Measurements from ENCODE around the gene PAXIP1.
"Not testable (repeated sequence)": the region's sequence is repeated elsewhere in the genome, so short reads cannot be mapped to it uniquely, and the experiment has no call there.

PAXIP1 gene

DNA sequence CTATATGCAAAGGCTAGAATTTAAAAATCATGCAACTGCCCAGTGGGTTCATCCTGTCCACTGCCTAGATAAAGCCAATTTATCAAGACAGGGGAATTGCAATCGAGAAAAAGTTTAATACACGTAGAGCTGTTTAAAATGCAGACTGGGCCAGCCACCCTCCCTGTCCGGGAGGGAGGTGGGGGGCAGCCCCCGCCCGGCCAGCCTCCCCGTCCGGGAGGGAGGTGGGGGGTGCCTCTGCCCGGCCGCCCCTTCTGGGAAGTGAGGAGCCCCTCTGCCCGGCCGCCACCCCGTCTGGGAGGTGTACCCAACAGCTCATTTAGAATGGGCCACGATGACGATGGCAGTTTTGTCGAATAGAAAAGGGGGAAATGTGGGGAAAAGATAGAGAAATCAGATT is 31.6 kb upstream of the PAXIP1 start:
- not testable (repeated sequence) for DNase-seq; H4K8ac ChIP-seq (ENCODE audit: low read depth, low read length); H3K27ac ChIP-seq (ENCODE audit: low read depth, low read length); H3K79me2 ChIP-seq (ENCODE audit: control insufficient read depth, insufficient read depth, low read length); H2BK120ac ChIP-seq (ENCODE audit: low read depth, low read length); H3K36me3 ChIP-seq (ENCODE audit: control insufficient read depth, insufficient read depth, low read length); H4K5ac ChIP-seq (ENCODE audit: low read length); H3K56ac ChIP-seq (ENCODE audit: low read length); H3K4me3 ChIP-seq (ENCODE audit: low read length); H3K4me1 ChIP-seq (ENCODE audit: control insufficient read depth, low read depth, low read length); H3K4ac ChIP-seq (ENCODE audit: low read depth, low read length); H3K4me2 ChIP-seq (ENCODE audit: low read length); H3K79me1 ChIP-seq (ENCODE audit: low read length); H2BK15ac ChIP-seq (replicated peaks; ENCODE audit: low read depth); H2AK5ac ChIP-seq (ENCODE audit: low read length); H3K27me3 ChIP-seq (ENCODE audit: insufficient read depth, low read length, poor library complexity); H3K9ac ChIP-seq (ENCODE audit: low read length); H3K23ac ChIP-seq (ENCODE audit: low read length); H2BK5ac ChIP-seq (ENCODE audit: low read length); H3K18ac ChIP-seq (ENCODE audit: low read length)
- no CpG with 5 or more reads among the region's 15 CpGs for WGBS (ENCODE audit: extremely low coverage, insufficient coverage, low lambda C conversion rate)

DNA sequence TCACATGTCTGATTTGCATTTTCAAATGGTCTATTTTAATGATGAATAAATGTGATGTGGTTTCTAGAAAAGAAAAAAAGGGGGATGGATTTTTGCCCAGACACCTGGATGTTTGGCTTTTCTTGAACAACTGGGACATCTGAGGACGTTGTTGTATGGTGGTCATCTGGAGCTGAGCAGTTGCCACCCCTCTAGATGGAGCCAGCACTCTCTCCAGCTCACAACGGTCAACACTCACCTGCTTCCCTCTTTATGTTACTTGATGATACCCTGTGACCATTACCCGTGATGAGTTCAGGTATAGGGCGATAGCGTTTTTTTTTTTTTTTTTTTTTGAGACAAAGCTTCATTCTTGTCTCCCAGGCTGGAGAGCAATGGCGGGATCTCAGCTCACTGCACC is 30.1 kb upstream of the PAXIP1 start:
- no peak overlapping the region for H3K4ac ChIP-seq (ENCODE audit: low read depth, low read length)
- no peak overlapping the region for H3K18ac ChIP-seq (ENCODE audit: low read length)
- H2BK5ac ChIP-seq (ENCODE audit: low read length): no peak overlapping the region
- no peaks in the 10 kb centered on the region for H3K79me1 ChIP-seq (ENCODE audit: low read length)
- no peak overlapping the region for H2BK120ac ChIP-seq (ENCODE audit: low read depth, low read length)
- no peaks in the 10 kb centered on the region for H3K79me2 ChIP-seq (ENCODE audit: control insufficient read depth, insufficient read depth, low read length)
- no peak overlapping the region for H3K4me3 ChIP-seq (ENCODE audit: low read length)
- H3K36me3 ChIP-seq (ENCODE audit: control insufficient read depth, insufficient read depth, low read length): no peaks in the 10 kb centered on the region
- H3K9ac ChIP-seq (ENCODE audit: low read length): no peak overlapping the region
- no peak overlapping the region for H3K4me2 ChIP-seq (ENCODE audit: low read length)
- H2BK15ac ChIP-seq (replicated peaks; ENCODE audit: low read depth): no peak overlapping the region
- DNase-seq: no peak
- H3K23ac ChIP-seq (ENCODE audit: low read length): no peak overlapping the region
- H3K27ac ChIP-seq (ENCODE audit: low read depth, low read length): no peak overlapping the region
- no CpG with 5 or more reads among the region's 6 CpGs for WGBS (ENCODE audit: extremely low coverage, insufficient coverage, low lambda C conversion rate)
- no peak overlapping the region for H4K8ac ChIP-seq (ENCODE audit: low read depth, low read length)
- H3K56ac ChIP-seq (ENCODE audit: low read length): no peak overlapping the region
- no peak overlapping the region for H4K5ac ChIP-seq (ENCODE audit: low read length)
- H3K4me1 ChIP-seq (ENCODE audit: control insufficient read depth, low read depth, low read length): no peaks in the 10 kb centered on the region
- H2AK5ac ChIP-seq (ENCODE audit: low read length): no peak overlapping the region
- no peaks in the 10 kb centered on the region for H3K27me3 ChIP-seq (ENCODE audit: insufficient read depth, low read length, poor library complexity)

DNA sequence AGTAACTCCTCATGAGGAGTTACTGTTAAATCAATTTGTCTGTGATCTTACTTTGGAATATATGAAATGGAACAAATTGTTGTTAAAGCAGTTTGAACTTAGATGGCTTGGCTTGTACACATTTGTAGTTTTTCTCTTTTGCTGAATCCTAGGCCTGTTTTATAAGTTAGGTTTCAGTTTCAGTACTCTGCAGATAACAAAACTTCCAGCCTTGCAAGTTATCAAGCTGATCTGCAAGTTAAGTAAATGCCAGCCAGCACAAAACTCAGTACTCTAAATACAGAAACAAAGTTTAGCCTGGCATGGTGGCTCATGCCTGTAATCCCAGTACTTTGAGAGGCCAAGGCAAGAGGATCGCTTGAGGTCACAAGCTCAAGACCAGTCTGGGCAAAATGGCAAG is 25.0 kb upstream of the PAXIP1 start:
- Histone ChIP-seq H2BK5ac (ENCODE audit: low read length) (no peak overlapping the region), H3K9ac (ENCODE audit: low read length) (no peak overlapping the region), H3K23ac (ENCODE audit: low read length) (no peak overlapping the region), H3K4ac (ENCODE audit: low read depth, low read length) (no peak overlapping the region), H2BK15ac (replicated peaks; ENCODE audit: low read depth) (no peak overlapping the region), H2BK120ac (ENCODE audit: low read depth, low read length) (no peak overlapping the region), H3K79me2 (ENCODE audit: control insufficient read depth, insufficient read depth, low read length) (no peaks in the 10 kb centered on the region), H3K36me3 (ENCODE audit: control insufficient read depth, insufficient read depth, low read length) (no peaks in the 10 kb centered on the region), H4K5ac (ENCODE audit: low read length) (no peak overlapping the region), H3K4me3 (ENCODE audit: low read length) (no peak overlapping the region), H3K18ac (ENCODE audit: low read length) (no peak overlapping the region), H3K4me2 (ENCODE audit: low read length) (no peak overlapping the region), H3K27ac (ENCODE audit: low read depth, low read length) (no peak overlapping the region), H3K27me3 (ENCODE audit: insufficient read depth, low read length, poor library complexity) (no peaks in the 10 kb centered on the region), H3K56ac (ENCODE audit: low read length) (no peak overlapping the region), H3K4me1 (ENCODE audit: control insufficient read depth, low read depth, low read length) (no peaks in the 10 kb centered on the region), H3K79me1 (ENCODE audit: low read length) (no peaks in the 10 kb centered on the region), H2AK5ac (ENCODE audit: low read length) (no peak overlapping the region), H4K8ac (ENCODE audit: low read depth, low read length) (no peak overlapping the region)
- WGBS (ENCODE audit: extremely low coverage, insufficient coverage, low lambda C conversion rate): no CpG with 5 or more reads among the region's 1 CpG
- DNase-seq: no peak

DNA sequence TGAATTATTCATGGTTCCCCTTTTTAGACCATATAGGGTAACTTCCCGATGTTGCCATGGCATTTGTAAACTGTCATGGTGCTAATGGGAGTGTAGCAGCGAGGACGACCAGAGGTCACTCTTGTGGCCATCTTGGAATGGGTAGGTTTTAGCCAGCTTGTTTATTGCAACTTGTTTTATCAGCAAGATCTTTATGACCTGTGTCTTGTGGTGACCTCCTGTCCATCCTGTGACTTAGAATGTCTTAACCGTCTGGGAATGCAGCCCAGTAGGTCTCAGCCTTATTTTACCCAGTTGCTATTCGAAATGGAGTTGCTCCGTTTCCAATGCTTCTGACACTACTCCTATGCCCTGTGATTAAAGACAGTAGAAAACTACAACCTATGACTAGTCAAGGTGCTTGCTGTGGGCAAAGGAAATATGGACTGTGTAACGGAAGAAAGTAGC is 18.8 kb upstream of the PAXIP1 start:
- H4K5ac ChIP-seq (ENCODE audit: low read length): no peak overlapping the region
- H3K4ac ChIP-seq (ENCODE audit: low read depth, low read length): no peak overlapping the region
- H3K36me3 ChIP-seq (ENCODE audit: control insufficient read depth, insufficient read depth, low read length): no peaks in the 10 kb centered on the region
- no peak overlapping the region for H3K4me2 ChIP-seq (ENCODE audit: low read length)
- no peak overlapping the region for H3K4me3 ChIP-seq (ENCODE audit: low read length)
- H4K8ac ChIP-seq (ENCODE audit: low read depth, low read length): no peak overlapping the region
- H2BK5ac ChIP-seq (ENCODE audit: low read length): no peak overlapping the region
- H3K56ac ChIP-seq (ENCODE audit: low read length): no peak overlapping the region
- no peak overlapping the region for H3K27ac ChIP-seq (ENCODE audit: low read depth, low read length)
- H2BK120ac ChIP-seq (ENCODE audit: low read depth, low read length): no peak overlapping the region
- WGBS (ENCODE audit: extremely low coverage, insufficient coverage, low lambda C conversion rate): no CpG with 5 or more reads among the region's 7 CpGs
- H2BK15ac ChIP-seq (replicated peaks; ENCODE audit: low read depth): no peak overlapping the region
- no peak overlapping the region for H3K23ac ChIP-seq (ENCODE audit: low read length)
- H3K9ac ChIP-seq (ENCODE audit: low read length): no peak overlapping the region
- H3K27me3 ChIP-seq (ENCODE audit: insufficient read depth, low read length, poor library complexity): no peaks in the 10 kb centered on the region
- H3K79me2 ChIP-seq (ENCODE audit: control insufficient read depth, insufficient read depth, low read length): no peaks in the 10 kb centered on the region
- peak; percentile 47 for DNase-seq
- H3K18ac ChIP-seq (ENCODE audit: low read length): no peak overlapping the region
- no peaks in the 10 kb centered on the region for H3K4me1 ChIP-seq (ENCODE audit: control insufficient read depth, low read depth, low read length)
- H3K79me1 ChIP-seq (ENCODE audit: low read length): no peaks in the 10 kb centered on the region
- H2AK5ac ChIP-seq (ENCODE audit: low read length): no peak overlapping the region

DNA sequence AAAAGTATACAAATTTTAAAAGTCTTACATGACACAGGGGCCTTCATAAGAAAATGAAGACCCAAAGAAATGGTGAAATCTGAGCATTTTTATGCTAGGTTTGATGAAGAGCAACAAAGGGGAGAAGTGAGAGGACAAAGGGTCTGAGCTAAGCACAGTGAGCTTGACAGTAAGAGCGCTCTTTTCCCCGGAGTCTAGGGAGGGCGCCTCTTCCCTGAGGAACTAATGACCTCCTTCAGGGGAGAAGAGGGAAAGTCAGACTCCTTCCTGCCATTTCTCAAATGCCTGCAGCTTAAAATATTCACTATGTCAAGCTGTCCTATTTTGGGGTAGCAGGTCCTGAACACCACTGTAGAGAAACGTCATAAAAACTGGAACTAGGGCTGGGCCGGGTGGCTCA is 18.1 kb upstream of the PAXIP1 start:
- Histone ChIP-seq H2BK120ac (ENCODE audit: low read depth, low read length) (no peak overlapping the region), H2AK5ac (ENCODE audit: low read length) (no peak overlapping the region), H3K18ac (ENCODE audit: low read length) (no peak overlapping the region), H3K4ac (ENCODE audit: low read depth, low read length) (no peak overlapping the region), H3K4me3 (ENCODE audit: low read length) (no peak overlapping the region), H3K27ac (ENCODE audit: low read depth, low read length) (no peak overlapping the region), H3K23ac (ENCODE audit: low read length) (no peak overlapping the region), H4K5ac (ENCODE audit: low read length) (no peak overlapping the region), H3K27me3 (ENCODE audit: insufficient read depth, low read length, poor library complexity) (no peaks in the 10 kb centered on the region), H3K4me2 (ENCODE audit: low read length) (no peak overlapping the region), H3K56ac (ENCODE audit: low read length) (no peak overlapping the region), H3K79me1 (ENCODE audit: low read length) (no peaks in the 10 kb centered on the region), H3K9ac (ENCODE audit: low read length) (no peak overlapping the region), H2BK15ac (replicated peaks; ENCODE audit: low read depth) (no peak overlapping the region), H3K4me1 (ENCODE audit: control insufficient read depth, low read depth, low read length) (no peaks in the 10 kb centered on the region), H3K36me3 (ENCODE audit: control insufficient read depth, insufficient read depth, low read length) (no peaks in the 10 kb centered on the region), H4K8ac (ENCODE audit: low read depth, low read length) (no peak overlapping the region), H3K79me2 (ENCODE audit: control insufficient read depth, insufficient read depth, low read length) (no peaks in the 10 kb centered on the region), H2BK5ac (ENCODE audit: low read length) (no peak overlapping the region)
- DNase-seq: peak; percentile 60
- no CpG with 5 or more reads among the region's 5 CpGs for WGBS (ENCODE audit: extremely low coverage, insufficient coverage, low lambda C conversion rate)

DNA sequence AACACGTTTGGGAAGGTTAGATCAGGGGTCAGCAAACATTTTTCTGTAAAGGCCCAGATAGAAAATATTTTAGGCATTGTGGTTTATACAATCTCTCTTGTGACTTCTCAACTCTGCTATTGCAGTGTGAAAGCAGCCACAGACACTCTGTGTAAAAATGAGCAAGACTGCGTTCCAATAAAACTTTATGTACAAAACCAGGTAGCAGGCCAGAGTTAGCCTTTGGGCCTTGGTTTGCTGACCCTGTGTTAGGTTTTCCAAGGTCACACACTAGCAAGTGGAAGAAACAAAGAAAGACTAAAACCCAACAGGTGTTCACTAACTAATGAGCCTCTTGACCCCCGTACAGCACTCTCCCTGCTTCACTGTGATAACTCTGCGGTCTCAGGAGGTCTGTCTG is 14.9 kb upstream of the PAXIP1 start:
- H2BK5ac ChIP-seq (ENCODE audit: low read length): no peak overlapping the region
- H3K79me2 ChIP-seq (ENCODE audit: control insufficient read depth, insufficient read depth, low read length): no peaks in the 10 kb centered on the region
- H3K4me2 ChIP-seq (ENCODE audit: low read length): no peak overlapping the region
- no peak overlapping the region for H2BK15ac ChIP-seq (replicated peaks; ENCODE audit: low read depth)
- no peaks in the 10 kb centered on the region for H3K79me1 ChIP-seq (ENCODE audit: low read length)
- H3K4me3 ChIP-seq (ENCODE audit: low read length): no peak overlapping the region
- H3K27me3 ChIP-seq (ENCODE audit: insufficient read depth, low read length, poor library complexity): no peaks in the 10 kb centered on the region
- H3K56ac ChIP-seq (ENCODE audit: low read length): no peak overlapping the region
- no peak overlapping the region for H2BK120ac ChIP-seq (ENCODE audit: low read depth, low read length)
- no peak overlapping the region for H3K9ac ChIP-seq (ENCODE audit: low read length)
- H3K18ac ChIP-seq (ENCODE audit: low read length): no peak overlapping the region
- no peak overlapping the region for H2AK5ac ChIP-seq (ENCODE audit: low read length)
- H3K27ac ChIP-seq (ENCODE audit: low read depth, low read length): no peak overlapping the region
- no peaks in the 10 kb centered on the region for H3K36me3 ChIP-seq (ENCODE audit: control insufficient read depth, insufficient read depth, low read length)
- H3K23ac ChIP-seq (ENCODE audit: low read length): no peak overlapping the region
- DNase-seq: no peak
- H4K8ac ChIP-seq (ENCODE audit: low read depth, low read length): no peak overlapping the region
- H3K4me1 ChIP-seq (ENCODE audit: control insufficient read depth, low read depth, low read length): no peaks in the 10 kb centered on the region
- no CpG with 5 or more reads among the region's 4 CpGs for WGBS (ENCODE audit: extremely low coverage, insufficient coverage, low lambda C conversion rate)
- H4K5ac ChIP-seq (ENCODE audit: low read length): no peak overlapping the region
- no peak overlapping the region for H3K4ac ChIP-seq (ENCODE audit: low read depth, low read length)
